Measurements from ENCODE around the gene CDK14. TPM values are rescaled to one million over a fixed set of nuclear protein-coding genes. Genes with fewer than 3 reads are reported as not detected.
"Not testable (repeated sequence)": the region's sequence is repeated elsewhere in the genome, so short reads cannot be mapped to it uniquely, and the experiment has no call there.

The CDK14 gene
- total RNA-seq, 1 donor from 2014 or later, result 19.5 TPM

DNA sequence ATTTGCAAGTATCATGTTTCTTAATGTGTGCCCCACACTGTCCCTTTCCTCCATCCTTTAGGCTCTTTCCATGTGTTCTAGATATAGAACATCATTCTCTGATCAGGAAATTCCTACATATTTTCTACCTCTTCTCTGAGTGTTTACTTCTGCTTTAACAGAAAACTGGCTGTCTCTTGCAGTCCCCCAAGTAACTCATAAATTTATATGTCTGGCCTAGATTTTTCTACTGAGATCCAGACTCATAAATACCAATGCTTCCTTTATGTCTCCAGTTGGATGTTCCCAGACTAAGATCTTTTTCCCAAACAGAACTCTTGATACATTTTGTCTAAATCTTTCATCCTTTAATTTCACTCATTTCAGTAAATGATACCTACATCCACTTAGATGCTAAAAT lies 181.8 kb downstream of the CDK14 start:
- no peak for DNase-seq (ENCODE audit: low read depth, low spot score)

DNA sequence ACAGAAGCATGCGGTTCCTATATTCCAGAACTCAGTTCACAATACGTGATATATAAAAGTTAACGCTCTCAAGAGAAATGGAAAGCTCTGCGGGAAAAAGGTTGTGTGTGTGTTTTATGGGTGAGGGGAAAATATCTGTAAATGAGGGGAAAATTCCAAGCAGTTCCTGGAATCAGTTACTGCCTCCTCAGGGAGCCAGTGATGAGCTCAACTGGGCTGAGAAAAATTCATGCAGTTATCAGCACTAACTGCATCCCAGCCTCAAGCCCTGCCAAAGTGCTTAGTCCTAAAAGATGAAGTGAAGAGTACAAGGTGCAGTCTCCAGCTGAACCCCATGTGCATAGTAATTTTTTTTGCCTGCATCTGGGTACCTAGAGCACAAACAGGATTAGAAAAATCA lies 191.9 kb downstream of the CDK14 start:
- DNase-seq (ENCODE audit: low read depth, low spot score), result no peak

DNA sequence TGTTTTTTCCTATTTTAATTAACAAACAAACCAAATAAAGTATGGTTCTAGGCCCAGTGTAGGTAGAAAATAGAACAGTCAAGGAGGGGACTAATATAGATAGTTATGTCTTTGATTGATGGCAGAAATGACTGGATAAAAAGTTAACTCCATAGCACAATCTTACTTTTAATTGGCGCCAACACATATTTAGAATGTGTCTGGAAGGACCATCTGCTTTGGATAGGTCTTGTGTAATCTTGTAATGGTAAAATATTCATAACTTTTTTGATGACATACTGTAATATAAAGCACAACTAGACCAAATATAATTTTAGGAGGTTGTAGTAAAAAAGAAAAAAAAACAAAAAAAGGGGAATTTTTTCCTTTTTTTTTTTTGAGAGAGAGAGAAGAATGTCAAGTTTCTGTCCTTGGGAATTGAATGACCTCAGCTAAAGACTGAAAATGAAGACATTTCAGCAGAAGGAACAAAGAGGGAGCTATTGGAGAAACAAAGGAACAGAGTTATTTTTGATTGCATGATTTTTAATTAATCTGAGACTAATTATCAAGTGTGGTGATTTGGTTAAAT lies 193.7 kb downstream of the CDK14 start:
- DNase-seq (ENCODE audit: low read depth, low spot score), result no peak

DNA sequence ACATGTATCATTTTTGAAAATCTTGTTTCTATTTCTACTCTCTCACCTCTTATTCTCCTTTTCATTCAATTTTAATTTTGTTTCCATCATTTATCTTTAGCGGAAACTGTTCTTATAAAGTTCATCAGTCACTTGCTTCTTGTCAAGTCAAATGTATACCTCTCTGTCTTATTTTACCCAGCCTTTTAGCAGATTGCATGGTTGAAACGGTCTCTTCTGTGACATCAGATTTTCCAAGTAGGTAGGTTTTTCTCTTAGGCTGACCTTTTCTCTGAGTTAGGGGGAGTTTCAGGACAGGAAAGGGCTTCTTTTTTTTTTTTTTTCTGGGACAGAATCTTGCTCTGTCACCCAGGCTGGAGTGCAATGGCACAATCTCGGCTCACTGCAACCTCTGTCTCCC lies 195.5 kb downstream of the CDK14 start:
- DNase-seq (ENCODE audit: low read depth, low spot score), result no peak

DNA sequence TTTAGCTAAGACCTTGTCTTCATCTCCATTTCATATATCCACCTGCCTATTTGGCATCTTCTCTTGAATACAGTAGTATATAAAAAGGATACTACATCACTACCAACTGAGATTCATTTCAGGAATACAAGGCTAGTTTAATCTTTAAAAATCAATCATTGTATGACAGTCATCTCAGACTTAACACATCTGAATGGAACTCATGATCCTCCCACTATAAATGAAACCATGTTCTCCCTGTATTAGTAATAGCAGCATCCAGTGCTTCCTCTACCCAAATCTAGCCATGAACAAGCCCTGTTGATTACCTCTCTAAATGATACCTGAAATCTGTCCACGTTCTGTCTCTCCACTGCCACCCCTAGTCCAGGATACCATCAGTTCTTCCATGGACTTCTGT lies 196.2 kb downstream of the CDK14 start:
- DNase-seq (ENCODE audit: low read depth, low spot score), result no peak

DNA sequence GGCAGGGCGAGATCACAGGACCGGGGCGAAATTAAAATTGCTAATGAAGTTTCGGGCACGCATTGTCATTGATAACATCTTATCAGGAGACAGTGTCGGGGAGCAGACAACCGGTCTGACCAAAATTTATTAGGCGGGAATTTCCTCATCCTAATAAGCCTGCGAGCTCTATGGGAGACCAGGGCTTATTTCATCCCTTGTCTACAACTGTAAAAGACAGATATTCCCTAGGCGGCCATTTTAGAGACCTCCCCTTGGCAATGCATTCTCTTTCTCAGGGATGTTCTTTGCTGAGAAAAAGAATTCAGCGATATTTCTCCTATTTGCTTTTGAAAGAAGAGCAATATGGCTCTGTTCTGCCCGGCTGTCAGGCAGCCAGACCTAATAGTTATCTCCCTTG lies 198.1 kb downstream of the CDK14 start:
- DNase-seq (ENCODE audit: low read depth, low spot score), result not testable (repeated sequence)

DNA sequence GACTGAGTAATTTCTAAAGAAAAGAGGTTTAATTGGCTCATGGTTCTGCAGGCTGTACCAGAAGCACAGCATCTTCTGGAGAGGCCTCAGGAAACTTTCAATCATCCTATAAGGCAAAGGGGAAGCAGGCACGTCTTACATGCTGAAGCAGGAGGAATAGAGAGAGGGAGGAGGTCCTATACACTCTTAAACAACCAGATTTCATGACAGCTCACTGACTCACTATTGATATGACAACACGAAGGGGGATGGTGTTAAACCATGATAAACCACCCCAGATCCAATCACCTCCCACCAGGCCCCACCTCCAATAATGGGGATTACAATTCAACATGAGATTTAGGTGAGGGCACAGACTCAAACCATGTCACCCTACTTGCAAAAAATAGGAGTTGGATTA lies 201.5 kb downstream of the CDK14 start:
- DNase-seq (ENCODE audit: low read depth, low spot score), result no peak

DNA sequence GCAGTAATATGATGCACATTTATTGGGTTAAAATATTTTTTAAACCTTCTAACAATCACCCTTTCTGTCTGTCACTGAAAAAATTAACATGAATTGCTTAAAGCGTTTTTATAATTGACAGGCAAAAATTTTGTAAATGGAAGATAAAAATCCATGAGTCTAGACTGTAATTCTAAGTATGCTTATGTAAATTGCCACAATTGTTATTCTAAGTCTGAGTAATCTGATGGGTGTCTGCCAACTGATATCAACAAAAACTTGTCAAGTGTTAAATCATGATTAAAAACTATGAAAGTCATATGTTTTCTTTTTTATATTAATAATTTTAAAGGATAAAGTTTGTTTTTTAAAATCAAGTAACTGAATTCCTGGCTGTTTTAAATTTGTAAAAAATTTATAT lies 208.2 kb downstream of the CDK14 start:
- peak; percentile 17 for DNase-seq (ENCODE audit: low read depth, low spot score)

DNA sequence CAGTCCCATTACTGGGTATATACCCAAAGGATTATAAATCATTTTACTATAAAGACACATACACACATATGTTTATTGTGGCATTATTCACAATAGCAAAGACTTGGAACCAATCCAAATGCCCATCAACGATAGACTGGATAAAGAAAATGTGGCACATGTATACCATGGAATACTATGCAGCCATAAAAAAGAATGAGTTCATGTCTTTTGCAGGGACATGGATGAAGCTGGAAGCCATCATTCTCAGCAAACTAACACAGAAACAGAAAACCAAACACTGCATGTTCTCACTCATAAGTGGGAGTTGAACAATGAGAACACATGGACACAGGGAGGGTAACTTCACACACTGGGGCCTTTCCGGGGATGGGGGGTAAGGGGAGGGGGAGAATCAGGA lies 219.4 kb downstream of the CDK14 start:
- not testable (repeated sequence) for DNase-seq (ENCODE audit: low read depth, low spot score)

DNA sequence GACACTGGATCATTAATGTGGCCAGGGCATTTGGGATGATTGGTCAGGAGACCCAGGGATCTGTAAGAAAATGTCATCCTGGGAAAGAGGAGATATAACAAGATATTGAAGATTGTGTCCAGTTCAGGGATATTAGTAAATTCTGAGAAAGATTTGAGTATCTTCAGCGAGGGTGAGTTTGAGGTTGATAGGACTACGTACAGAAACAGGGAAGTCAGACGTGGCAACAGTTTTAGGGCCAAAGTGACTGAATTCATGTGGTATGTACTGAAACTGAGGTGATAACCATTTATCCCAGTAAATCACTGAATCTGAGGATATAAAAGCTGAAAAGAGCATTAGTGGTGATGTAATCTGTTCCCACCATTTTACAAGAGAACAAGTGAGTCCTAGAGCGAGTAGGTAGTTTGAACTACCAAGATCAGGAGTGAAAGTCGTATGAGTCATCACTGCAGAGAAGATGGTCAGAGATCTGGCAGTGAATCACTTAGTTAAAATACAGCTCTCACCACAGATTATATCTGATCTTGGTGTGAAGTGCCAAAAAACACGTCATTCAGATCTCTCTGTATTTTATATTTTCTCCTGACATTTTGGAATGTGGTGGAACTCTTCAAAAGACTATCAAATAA lies 220.5 kb downstream of the CDK14 start:
- peak; percentile 75 for DNase-seq (ENCODE audit: low read depth, low spot score)

DNA sequence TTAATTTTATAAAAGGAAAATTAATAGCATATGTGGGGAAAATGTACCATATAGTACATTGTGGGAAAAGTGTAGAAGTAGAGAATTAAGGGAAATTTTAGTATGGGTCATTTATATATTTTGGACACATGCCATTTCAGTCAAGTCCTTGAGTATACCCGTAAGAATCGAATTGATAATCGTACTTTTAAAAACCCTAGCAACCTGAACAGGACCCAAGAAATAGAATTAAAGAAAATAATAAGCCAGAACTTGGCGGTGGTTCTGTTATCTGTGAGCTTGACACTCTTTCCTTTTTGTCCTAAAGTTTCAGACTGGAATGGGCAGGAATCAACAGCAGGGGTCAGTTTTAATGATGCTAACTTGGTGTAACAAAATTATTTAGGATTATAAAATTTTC lies 221.0 kb downstream of the CDK14 start:
- DNase-seq (ENCODE audit: low read depth, low spot score), result no peak

DNA sequence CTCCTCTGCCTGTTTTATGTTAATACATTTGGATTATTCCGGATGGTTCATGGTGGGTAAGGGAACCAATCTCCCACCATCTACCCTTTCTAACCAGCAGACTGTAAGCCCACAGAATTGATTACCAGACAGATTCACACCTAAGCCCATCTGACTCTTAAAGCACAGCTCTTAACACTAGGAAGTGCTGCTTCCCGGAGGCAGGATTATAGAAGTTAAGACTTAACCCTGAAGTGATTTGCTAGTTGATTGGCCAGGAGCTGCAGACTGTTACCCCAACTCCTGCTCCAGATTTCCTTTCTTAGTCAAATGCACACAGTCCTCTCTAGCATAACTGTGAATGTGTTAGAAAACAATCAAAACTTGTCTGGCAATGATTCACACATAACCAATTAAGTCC lies 221.7 kb downstream of the CDK14 start:
- no peak for DNase-seq (ENCODE audit: low read depth, low spot score)

DNA sequence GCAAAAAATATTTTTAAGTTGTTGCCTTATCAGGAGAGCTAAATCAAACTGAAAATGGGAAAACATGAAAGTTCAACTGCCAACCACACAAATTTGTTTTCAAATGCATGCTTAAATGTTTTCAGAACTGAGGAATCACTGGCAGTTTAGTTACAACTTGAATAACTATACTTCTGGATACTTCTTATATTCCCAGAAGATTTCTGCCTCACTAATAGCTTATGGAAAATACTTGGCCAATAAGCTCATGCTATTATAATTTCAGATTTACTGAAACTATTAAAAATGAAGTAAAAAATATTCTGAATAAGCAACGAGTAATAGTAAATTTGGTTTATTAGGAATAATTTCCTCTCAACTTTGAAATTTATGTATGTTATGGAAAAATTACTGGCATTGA lies 222.2 kb downstream of the CDK14 start:
- DNase-seq (ENCODE audit: low read depth, low spot score), result no peak

DNA sequence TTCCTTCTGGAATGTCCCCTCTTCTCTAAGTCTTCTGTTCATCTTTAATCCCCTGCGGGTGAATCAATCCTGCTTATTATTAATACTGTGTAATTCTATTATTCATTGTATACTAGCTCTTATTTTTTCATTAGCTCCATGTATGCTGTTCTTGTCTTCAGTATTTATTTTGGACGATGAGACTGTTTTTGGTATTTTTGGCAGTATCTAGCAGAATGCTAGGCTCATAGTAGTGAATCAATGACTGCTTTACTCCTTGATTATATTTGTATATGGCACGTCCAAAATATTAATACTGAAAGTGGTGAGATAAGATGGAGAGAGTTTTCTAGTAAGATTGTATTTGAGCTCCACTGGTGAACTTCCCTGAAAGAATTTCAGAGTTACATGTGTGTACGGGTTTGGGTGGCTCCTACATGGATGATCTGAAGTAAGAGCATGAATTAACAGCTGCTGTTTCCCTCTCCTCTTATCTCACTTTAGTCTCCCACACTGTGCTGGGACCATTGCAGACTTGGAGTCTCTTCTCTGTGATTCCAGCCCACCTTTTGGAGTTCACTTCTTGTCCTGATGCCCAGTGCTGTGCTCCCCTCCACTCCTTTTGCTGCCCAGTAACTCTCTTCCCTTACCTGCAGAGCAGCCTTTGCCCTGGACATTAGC lies 226.0 kb downstream of the CDK14 start:
- DNase-seq (ENCODE audit: low read depth, low spot score), result no peak

DNA sequence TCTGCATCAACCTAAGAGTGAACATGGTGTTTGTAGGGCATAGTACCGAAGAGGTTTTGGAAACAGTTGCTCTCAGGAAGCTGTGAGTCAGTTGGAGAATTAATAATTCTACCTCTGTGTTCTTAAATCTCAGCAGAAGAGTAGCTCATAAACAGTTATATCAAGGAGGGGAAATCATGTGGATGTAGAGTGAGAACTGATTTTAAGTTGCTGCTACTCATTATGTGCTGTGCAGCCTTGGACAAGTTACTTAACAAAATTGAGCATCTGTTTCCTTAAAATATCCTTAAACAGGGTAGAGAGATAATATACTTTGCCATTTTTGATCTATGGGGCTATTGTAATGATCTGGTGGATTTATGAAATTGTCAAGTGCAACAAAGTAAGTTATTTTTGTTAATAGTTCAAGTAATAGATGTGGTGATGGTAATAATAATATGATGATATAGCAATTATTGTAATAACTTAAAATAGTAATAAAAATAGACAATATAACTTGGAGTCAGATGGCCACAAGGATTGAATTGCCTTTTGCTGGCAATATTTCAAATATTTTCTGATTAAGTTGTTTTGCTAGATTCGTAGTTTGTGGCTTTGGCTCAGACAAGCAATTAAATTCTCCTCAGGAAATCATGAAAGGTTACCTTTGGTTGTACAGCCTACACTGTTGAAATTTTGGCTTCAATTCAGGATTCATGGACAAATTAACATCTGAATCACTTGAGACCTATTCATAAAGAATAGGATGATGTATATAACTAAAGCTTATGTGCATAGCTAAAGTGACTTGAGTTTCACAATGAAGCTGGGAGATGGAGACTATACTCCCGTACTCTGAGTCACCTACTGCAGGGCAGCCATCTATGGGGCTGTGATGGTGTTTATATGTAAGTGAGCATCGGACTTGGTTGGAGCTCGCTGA lies 228.5 kb downstream of the CDK14 start:
- DNase-seq (ENCODE audit: low read depth, low spot score), result no peak

DNA sequence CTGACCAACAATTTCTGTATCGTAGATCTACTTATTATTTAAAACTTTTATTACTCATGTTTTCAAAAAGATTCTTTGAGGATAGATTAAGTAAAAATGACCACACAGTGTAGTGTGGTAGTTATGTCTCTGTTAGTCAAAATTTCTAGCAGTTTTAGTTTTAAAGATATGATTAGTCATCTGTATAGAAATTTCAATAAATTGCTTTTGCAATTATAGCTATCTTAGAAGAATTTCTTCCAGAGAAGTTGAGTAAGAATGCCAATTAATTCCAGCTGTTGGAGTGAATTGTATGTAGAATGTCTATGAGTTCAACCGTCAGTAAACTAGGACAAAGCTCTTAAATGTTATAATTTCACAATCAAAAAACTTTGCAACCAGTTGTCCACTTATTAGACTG lies 229.7 kb downstream of the CDK14 start:
- DNase-seq (ENCODE audit: low read depth, low spot score), result no peak

DNA sequence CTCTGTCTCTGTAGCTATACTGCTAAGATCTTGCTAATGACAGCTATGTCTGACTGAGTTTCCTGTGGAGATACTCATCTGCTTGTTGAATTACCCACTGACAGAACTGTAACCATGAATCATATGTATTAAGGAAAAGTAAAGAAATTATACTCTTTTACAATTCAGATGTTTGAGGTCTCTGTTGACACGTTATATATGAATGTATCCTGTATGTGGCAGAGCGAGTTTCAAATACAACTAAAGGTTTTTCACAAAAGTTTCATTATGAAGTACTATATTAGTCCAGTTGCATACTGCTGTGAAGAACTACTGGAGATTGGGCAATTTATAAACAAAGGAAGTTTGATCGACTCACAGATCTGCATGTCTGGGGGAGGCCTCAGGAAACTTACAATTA lies 232.5 kb downstream of the CDK14 start:
- no peak for DNase-seq (ENCODE audit: low read depth, low spot score)

DNA sequence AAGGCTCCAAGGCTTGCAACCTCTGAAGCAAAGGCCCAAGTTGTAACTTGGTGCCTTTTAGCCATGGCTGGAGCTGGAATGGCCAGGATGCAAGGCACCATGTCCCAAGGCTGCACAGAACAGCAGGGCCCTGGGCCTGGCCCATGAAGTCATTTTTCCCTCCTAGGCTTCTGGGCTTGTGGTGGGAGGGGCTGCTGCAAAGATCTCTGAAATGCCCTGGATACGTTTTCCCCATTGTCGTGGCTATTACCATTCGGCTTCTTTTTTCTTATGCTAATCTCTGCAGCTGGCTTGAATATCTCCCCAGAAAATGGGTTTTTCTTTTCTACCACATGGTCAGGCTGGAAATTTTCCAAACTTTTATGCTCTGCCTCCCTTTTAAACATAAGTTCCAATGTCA lies 234.2 kb downstream of the CDK14 start:
- DNase-seq (ENCODE audit: low read depth, low spot score), result no peak

DNA sequence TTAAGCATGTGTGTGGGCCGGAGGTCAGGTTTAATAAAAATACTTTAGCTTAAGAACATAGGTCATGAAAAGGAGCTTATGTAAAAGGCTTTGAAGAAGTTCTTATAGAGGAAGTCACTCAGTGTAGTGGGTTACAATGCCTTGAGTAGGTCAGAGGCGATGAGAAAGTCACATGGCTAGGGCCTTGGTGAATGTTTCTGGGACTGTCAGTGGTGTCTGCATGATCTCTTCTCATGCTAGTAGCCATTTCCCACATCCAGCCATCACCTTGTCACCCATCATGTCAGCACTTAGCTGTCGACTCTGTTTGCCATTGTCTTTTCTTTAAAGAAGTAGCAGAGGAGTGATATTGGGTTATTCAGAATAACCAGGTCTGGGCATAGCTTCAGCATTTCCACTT lies 236.6 kb downstream of the CDK14 start:
- no peak for DNase-seq (ENCODE audit: low read depth, low spot score)

DNA sequence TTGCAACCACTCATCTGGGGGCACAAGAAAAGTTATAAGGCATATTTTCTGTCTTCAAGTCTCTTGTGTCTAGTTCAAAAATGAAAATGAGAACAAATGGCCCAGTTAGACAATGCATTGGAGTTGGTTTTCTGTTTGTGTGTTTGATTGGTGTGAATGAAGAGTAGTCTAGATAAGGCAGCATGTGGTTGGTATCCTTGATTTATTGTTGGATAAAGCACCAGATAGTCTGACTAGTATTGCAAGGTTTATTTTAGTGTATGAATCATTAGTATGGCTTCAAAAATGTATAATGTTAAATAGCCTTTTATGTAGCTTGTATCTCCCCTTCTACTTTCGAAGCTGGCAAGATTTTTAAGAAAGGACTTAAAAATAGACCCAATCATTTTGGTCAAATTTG lies 237.3 kb downstream of the CDK14 start:
- DNase-seq (ENCODE audit: low read depth, low spot score), result no peak

DNA sequence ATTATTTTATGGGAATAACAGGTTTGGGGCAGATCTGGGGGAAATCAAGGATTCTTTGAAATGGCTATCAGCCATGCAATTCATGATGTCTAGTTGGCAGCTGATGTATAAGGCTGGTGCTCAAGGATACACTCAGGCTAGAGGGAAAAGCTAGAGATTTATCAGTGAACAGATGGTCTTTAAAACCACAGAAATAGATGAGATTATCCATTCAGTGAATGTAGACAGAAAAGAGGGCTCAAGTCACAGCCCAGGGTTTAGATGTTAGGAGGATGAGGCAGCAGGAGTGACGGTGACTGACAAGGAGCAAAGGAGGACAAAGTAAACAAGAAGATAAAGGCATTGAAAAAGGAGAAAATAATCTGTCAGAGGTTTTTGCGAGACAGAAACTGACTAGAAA lies 238.7 kb downstream of the CDK14 start:
- no peak for DNase-seq (ENCODE audit: low read depth, low spot score)

DNA sequence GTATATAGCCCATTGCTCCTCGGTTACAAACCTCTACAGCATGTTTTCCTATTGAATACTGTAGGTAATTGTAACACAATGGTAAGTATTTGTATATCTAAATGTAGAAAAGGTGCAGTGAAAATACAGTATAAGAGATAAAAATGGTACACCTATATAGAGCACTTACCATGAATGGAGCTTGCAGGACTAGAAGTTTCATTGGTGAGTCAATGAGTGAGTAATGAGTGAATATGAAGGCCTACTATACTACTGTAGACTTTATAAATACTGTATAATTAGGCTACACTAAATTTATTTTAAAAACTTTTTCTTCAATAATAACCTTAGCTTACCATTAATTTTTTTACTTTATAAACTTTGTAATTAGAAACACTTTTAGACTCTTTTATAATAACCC lies 239.7 kb downstream of the CDK14 start:
- DNase-seq (ENCODE audit: low read depth, low spot score), result no peak
